GM21723 (cell line): ENCODE results near the gene ATP6V1G3.
"Not testable (repeated sequence)": the region's sequence is repeated elsewhere in the genome, so short reads cannot be mapped to it uniquely, and the experiment has no call there.

Experiments used
- ATAC-seq: cut with Tn5 transposase; IDR thresholded peaks from one replicate; pipeline ENCODE4 v1.9.1; 2021; ENCODE audit warnings: mild to moderate bottlenecking, moderate library complexity; ENCODE audit not compliant: unreplicated experiment

ATP6V1G3 gene, protein sequence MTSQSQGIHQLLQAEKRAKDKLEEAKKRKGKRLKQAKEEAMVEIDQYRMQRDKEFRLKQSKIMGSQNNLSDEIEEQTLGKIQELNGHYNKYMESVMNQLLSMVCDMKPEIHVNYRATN

DNA sequence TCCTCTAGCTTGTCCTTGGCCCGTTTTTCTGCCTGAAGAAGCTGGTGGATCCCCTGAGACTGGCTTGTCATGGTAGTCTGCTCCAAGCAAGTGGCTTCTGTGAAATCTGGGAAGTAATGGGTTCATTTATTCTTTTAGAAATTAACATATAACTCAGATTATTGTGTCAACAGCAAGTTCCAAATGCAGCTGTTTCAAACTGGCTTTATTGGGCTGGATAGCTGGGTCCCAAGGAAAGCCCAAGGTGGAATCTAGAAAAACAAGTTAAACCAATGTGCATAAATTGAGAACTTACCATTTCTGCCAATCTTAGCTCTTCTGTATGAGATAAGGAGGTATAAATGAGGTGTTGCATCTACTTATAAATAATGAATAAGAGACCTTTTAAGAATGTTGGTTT lies at the start of gene ATP6V1G3:
Gene ATP6V1G3, minus strand, starts transcription at position 101 of the 400 bp plus-strand sequence. Its CDS starts 30 bp downstream, at position 71.
- ATAC-seq = no peak

DNA sequence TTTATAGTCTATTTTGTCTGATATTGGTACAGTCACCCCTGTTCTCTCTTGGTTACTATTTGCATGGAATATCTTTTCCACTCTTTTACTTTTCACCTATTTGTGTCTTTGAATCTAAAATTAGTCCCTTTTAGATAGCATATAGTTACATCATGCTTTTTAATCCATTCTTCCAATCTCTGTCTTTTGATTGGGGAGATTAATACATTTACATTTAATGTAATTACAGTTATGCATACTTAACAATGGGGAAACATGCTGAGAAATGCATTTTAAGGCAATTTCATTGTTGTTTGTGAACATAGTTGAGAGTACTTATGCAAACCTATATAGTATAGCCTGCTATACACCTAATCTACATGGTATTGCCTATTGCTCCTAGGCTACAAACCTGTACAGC lies 48.4 kb upstream of the ATP6V1G3 start:
- no peak for ATAC-seq

DNA sequence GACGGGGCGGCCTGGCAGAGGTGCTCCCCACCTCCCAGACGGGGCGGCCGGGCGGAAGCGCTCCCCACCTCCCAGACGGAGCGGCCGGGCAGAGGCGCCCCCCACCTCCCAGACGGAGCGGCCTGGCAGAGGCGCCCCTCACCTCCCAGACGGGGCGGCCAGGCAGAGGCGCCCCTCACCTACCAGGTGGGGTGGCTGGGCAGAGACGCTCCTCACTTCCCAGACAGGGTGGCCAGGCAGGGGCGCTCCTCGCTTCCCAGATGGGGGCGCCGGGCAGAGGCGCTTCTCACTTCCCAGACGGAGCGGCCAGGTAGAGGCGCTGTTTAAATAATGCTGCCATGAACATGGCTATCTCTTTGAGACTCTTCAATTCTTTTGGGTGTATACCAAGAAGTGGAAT lies 43.7 kb upstream of the ATP6V1G3 start:
- ATAC-seq = no peak

DNA sequence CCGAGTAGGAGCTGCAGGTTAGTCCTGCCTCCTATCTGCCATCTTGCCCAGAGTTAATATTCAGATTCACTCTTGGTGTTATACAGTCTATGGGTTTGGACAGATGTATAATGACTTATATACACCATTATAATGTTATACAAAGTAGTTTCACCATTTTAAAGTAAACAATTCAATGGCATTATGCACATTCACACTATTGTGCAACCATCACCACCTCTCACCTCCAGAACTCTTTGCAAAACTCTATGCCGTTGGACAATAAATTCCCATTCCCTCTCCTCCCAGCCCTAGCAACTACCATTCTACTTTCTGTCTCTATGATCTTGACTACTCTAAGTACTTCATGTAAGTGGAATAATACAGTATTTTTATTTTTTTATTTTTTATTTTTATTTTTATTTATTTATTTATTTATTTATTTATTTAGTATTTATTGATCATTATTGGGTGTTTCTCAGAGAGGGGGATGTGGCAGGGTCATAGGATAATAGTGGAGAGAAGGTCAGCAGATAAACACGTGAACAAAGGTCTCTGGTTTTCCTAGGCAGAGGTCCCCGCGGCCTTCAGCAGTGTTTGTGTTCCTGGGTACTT lies 42.8 kb upstream of the ATP6V1G3 start:
- not testable (repeated sequence) for ATAC-seq

DNA sequence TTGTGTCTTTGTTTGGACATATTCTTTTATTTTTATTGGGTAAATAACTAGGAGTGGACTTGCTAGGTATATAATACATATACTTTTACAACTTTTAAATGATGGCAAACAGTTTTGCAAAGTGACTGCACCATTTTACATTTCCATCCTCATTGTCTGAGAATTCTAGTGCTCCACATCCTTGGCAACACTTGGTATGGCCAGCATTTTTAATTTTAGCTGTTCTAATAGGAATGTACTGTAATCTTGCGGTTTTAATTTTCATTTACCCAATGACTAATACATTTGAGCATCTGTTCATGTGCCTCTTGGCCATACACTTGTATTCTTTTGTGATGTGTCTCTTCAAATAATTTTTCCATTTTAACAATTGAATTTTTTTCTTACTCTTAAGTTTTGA lies 37.0 kb upstream of the ATP6V1G3 start:
- ATAC-seq = no peak

DNA sequence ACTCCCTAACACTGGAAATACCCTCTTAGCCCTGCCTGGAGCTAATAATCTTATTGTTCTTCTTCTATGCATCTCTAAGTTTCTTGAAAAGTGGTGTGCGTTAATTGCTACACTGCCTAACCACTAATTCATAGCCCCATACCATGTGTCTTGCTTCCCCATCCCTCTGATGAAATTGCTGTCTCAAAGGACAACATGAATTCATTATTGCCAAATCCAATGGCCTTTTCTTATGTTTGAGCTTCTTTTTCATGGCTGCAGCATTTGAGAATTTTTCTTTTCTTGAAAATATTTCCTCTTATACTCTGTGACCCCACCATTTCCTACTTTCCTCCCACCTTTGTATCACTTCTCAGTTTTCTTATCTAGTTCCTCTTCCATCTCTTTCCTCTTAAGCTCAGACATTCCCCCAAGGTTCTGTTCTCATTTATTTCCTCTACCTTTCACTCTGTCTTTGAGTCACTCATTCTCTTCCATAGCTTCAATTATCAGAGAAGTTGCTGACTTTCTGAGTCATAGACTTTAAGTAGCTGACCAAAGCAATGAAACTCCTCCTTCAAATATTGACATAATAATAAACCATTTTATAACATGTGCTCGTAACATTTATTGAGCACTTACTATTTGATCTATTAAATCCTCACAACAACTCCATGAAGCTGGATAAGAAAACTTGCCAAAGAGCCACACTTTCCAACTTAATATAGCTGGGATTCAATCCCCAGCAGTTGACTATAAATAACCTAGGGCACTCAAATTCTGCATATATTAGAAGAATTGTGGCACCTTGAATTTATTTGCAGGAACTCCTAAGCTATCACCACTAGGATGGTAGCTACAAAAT lies 35.5 kb upstream of the ATP6V1G3 start:
- ATAC-seq = peak; percentile 66

DNA sequence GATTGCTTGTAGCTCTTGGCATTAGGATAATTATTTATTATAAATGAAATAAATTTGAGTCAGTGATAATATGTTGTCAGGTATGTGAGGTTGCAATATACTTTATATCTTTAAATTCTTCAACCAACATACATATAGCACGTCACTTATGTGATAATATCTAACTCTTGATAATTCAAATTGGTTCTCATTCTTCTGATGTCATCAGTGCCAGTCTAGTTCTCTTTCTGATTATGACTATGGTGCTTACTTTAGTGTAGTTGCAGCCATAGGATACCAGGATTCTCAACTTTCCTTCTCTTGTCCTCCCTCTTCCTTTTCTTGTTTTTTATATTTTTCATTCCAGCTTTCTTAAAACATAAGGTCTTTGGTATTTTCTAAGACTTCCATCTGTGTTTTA lies 34.8 kb upstream of the ATP6V1G3 start:
- ATAC-seq = no peak

DNA sequence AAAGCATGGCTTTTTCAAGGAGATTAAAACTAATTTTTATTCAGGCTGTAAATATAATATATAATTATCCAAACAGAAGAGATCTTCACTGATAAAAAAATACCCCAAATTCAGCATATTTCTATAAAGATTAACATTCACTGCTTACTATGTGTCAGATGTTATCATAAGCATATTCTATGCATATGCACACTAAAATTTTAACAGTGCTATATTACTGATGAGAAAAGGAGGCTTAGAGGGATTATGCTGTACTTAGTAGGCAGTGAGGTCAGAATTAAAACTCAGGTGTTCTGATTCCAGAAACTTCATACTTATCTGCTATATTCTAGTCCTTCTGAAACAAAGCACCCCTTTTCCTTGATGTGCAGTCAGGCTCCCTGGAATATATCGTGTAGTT lies 33.8 kb upstream of the ATP6V1G3 start:
- no peak for ATAC-seq

DNA sequence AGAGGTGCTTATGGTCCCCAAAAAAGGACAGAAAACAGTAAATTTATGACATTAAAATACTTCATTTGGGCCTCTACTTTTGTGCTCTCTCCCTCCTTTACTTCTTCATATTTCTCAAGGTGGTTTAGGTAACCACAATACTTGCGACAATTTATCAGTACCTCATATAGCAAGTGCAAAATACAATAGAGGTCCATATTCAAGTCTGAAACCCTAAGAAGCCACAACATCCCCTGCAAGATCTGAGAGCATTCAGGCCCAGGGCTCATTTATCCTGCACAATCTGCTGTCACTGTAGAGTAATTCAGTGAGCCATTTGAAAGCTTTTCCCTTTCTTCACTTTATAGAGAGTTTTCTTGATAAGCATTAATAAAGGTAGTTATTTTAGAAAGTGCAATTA lies 24.2 kb upstream of the ATP6V1G3 start:
- ATAC-seq = no peak

DNA sequence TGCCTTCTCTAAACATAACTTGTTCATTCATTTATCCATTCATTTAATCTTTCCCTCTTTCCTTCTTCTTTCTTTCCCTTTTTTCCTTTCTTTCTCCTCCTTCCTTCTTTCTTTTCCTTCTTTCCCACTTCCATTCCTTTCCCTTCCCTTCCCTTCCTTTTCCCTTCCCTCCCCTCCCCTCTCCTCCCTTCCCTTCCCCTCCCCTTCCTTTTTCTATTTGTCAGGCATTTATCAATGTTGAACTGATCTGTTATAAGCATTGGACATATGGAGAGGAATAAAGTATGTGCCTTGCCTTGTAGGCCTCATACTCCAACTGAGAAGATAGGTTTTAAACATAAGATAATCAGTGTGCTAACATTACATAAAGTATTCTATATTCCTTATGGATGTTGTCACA lies 23.7 kb upstream of the ATP6V1G3 start:
- no peak for ATAC-seq

DNA sequence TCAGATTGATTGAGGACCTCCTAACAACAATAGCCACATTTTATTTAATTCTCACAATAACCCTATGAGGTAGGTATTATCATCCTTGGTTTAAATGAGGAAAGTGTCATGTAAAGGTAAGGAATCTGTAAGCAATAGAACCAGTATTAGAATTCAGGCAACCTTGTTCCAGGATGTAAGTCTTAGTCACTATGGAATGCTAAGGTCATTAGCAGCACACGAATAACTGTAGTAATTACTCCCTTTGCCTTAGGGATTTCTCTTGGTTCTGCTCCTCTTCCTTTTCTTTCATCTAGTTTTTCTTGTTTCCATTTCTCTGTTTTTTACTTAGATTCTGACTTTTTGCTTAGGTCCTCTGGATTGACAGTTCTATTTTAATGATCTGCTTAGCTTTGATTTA lies 23.1 kb upstream of the ATP6V1G3 start:
- no peak for ATAC-seq

DNA sequence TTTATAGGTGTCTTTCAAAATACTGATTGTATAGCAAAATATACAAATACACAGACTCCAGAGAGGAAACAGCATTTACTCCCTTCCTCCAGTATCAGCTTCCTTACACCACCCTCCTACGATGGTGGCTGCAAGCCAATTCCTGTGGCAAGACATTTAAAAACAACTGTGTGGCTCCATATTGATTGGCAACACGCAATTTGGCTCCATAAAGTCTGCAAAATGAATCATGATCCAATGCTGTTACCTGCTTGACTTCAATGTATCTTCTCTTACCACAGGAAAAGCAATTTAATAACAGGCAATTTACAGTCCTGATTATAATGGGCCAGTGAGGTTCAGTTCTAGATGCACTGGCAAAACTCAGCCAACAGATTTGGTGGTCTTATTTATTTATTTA lies 19.7 kb upstream of the ATP6V1G3 start:
- no peak for ATAC-seq

DNA sequence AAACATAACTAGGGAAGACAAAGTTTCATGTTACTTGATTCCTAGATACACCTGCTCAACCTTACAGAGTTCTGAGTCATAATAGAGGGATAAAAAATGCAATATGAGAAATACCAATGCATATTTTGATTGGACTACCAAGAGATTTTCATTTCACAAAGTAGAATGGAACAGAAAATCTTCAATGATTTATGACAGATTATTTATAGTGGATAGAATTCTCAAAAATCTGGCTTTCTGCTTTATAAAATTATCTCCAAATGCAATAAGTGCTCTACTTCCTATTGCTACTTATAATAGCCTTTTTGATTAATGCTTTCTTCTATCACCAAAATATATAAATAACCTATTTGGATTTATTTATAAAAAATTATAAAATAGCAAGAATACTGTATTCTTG lies 18.9 kb upstream of the ATP6V1G3 start:
- no peak for ATAC-seq

DNA sequence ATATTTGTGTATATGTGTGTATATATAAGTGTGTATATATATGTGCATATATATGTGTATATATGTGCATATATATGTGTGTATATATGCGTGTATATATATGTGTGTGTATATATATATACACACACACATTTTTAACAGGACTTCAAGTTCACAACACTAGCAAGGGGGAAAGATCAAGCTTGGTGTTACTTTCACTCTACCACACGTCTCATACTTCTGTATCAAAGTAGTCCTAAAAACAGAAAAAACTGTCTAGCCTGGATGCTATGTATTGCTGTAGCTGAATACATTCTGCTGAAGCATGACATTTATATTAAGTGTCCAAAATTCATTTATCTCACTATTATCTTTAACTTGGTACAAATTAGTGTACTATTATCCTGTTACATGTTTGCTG lies 17.9 kb upstream of the ATP6V1G3 start:
- no peak for ATAC-seq

DNA sequence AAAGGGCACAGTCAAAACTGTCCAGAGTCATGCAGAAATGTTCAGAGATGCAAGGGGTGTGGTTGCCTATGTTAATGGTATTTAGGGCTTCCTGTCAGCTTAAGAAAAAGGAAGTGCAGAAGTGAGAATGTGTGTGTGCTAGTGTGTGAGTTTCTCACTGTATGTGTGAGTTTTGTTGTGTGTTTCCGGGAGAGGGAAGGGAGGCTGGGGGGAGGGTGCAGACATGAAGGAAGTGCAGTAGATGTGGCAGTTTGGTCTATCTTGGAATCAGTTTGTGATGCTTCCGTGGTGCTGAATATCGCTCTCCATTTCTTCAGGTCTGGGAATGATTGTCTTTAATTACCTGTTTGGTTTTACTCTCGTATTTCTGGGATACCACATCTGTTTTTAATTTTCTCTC lies 16.5 kb upstream of the ATP6V1G3 start:
- ATAC-seq = peak; percentile 80

DNA sequence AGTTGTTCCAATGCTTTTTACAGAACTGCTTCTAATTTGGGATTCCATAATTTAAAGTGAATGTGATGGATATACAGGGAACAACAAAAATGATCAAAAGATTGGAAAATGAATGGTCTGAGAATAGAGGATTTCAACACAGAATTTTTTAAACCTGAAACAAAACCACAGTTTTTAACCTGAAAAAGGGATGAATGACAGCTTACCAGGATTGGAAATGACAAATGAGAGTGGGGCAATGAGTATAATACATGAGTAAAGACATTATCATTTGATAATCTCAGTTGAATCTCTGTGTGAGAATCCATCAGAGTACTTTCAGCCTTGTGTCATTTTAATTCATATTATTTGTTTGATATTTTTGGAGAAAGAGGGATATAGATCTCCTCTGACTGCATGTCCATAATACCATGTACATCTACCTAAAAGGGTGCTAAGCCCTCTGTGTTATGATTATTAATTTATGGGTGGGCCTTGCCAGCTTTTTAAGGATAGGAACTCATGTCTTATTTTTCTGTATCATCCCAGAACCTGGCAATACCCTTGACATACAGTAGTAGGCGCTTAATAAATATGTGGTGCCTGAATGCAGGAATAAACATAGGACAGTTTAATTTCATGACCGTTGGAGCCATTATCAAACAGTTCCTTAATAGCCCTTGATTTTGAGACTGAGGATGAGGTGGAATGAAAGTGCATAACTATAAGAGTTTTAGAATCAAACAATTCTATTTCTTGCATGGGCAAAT lies 12.4 kb upstream of the ATP6V1G3 start:
- no peak for ATAC-seq

DNA sequence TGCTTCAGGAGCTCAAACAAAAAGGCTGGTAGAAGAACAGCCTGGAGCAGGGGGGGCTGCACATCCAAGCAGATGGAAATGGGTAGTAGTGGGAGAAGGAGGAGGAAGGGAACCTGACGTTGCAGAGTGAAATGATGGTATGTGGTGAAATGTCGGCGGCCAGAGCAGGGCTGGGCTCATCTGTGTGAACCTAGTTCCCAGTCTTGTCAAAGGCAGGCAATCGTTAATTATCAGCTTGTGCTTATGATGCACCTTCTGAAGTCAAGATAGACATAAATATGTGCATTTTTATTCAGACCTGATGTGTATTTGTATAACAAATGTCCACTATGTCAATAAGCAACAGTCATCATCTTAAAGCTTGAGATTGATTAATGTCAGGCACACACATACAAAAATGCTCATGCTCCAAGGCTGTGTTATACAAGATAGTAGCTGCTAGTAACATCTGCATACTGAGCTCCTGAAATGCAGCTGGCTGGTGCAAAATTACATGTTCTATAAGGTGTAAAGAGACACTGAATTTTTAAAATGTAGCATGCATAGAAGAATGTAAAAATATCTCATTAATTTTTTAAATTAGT lies 10.6 kb upstream of the ATP6V1G3 start:
- no peak for ATAC-seq

DNA sequence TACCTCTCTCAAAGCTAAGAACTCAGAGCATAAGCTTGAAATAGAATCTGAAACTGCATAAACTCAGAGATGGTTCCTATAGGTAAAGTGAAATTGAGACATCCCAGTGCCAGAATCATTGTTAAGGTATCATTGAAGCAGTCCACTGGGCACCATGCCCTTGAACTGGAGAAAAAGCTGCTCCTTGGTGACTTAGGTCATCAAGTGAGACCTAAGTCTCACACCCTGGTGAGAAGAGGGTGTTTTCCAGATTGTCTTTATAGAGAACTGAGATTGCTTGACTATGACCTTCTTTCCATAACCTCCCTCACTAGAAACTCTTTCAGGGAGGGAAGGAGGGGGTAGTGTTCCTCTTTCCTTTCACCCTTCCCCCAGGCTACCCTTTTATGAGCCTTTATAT lies 9.4 kb upstream of the ATP6V1G3 start:
- ATAC-seq = peak; percentile 85

DNA sequence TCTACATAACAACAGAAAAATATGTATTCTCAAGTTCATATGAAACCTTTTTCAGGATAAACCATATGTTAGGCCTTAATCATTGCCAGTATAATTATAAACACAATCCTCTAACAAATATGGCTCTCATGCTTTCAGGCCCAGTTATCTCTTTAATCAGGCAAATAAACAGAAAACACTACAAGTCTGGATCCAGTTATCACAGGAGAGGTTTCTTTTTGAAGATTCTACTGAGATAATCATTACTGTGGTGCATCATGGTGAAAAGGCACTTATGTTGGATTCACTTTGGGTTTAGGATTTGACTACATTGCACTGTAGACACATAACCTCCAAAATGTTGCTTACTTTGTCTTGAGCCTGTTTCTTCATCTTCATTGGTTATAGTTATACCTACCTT lies 8.4 kb upstream of the ATP6V1G3 start:
- ATAC-seq = no peak

DNA sequence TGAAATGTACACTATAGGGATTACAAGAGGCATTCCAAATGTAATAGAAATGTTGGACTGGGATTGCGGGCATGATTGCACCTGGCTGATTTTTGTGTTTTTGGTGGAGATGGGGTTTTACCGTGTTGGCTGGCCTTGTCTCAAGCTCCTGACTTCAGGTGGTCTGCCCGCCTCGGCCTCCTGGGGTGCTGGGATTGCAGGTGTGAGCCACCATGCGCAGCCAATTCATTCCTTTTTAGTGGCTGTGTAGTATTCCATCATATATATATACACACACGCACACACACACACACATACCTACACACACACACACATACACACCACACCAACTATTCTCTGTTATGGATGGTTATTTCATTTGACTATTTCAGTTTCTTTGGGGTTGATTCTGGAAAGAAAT lies 4.7 kb upstream of the ATP6V1G3 start:
- ATAC-seq = no peak

DNA sequence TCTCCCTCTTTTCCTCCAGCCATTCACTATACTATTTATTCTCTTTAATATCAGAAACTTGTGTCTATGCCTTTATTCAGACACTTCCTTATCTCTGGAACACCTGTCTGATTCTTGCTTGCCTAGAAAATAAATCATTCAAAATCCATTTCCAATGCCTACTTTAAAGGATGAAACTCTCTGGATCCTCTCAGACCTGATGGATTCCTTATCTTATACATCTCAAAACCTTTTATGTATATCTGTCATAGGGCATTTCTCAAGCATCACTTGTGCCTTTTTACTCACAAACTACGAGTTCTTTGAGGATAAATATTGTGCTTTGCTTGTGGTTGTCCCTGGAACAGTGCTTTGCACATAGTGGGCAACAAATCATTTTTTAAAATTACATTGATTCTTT lies 3.8 kb upstream of the ATP6V1G3 start:
- no peak for ATAC-seq
